ENCODE measurements around the gene BLACAT1. TPM values are rescaled to one million over a fixed set of nuclear protein-coding genes. Genes with fewer than 3 reads are reported as not detected.

Gene BLACAT1
- 0.08 TPM for polyA plus RNA-seq (2013, experiment 1 of 2; ENCODE audit: insufficient read length)
- 0.09 TPM for polyA plus RNA-seq (2013, experiment 2 of 2; ENCODE audit: insufficient read length)

- no peak for DNase-seq
Measured at GRCh38 chr1:205455581-205456382, at the start of gene BLACAT1. TSS of gene BLACAT1 (minus strand) at chr1:205456045.

- no peak for DNase-seq
Measured at GRCh38 chr1:205505076-205505729, 49.4 kb upstream of the BLACAT1 start.

GRCh38 chr1:205504311-205505075 lies 48.6 kb upstream of the BLACAT1 start, which contains the start of gene CDK18:
TSS of gene CDK18 (plus strand) at chr1:205504669. CDS start at chr1:205523168, 18,499 bp downstream.
- peak; percentile 18 for DNase-seq

GRCh38 chr1:205502992-205503391 lies 47.1 kb upstream of the BLACAT1 start:
- DNase-seq = no peak

- DNase-seq = no peak
Measured at GRCh38 chr1:205502111-205502810, 46.4 kb upstream of the BLACAT1 start.

- DNase-seq = no peak
Measured at GRCh38 chr1:205500240-205501233, 44.7 kb upstream of the BLACAT1 start.

GRCh38 chr1:205499789-205500188 lies 43.9 kb upstream of the BLACAT1 start:
- DNase-seq = no peak

GRCh38 chr1:205497351-205497750 lies 41.5 kb upstream of the BLACAT1 start:
- no peak for DNase-seq

GRCh38 chr1:205496661-205497060 lies 40.8 kb upstream of the BLACAT1 start:
- DNase-seq = no peak

- DNase-seq = no peak
Measured at GRCh38 chr1:205495237-205495823, 39.5 kb upstream of the BLACAT1 start.

GRCh38 chr1:205494115-205494514 lies 38.3 kb upstream of the BLACAT1 start:
- DNase-seq = no peak

- DNase-seq = peak; percentile 65
Measured at GRCh38 chr1:205493241-205494085, 37.6 kb upstream of the BLACAT1 start.

GRCh38 chr1:205492774-205493173 lies 36.9 kb upstream of the BLACAT1 start:
- no peak for DNase-seq

- no peak for DNase-seq
Measured at GRCh38 chr1:205492201-205492667, 36.4 kb upstream of the BLACAT1 start.

- no peak for DNase-seq
Measured at GRCh38 chr1:205491794-205492193, 35.9 kb upstream of the BLACAT1 start.

GRCh38 chr1:205488074-205488723 lies 32.4 kb upstream of the BLACAT1 start:
- peak; percentile 47 for DNase-seq

GRCh38 chr1:205486258-205486657 lies 30.4 kb upstream of the BLACAT1 start:
- no peak for DNase-seq

- DNase-seq = peak; percentile 50
Measured at GRCh38 chr1:205484985-205485967, 29.4 kb upstream of the BLACAT1 start.

Data from fibroblast of skin of abdomen (primary cell).